Transverse colon (tissue), 4 donors: Measurements from ENCODE around the gene CPEB3. TPM values are rescaled to one million over a fixed set of nuclear protein-coding genes. Genes with fewer than 3 reads are reported as not detected.

ENCODE experiments used
- DNase-seq: peaks from one replicate; pipeline ENCODE4 v3.0.0-alpha.2; 2019
- H3K27ac ChIP-seq, 4 donors: fragments of 200-600 bp; sonication (generic); 2 replicates each; pipeline ENCODE4 v1.5.1; 2016 to 2018; ENCODE audit warnings: inconsistent platforms in 4 of 4
- H3K27me3 ChIP-seq: fragments of 200-600 bp; sonication (generic); 2 replicates; pipeline ENCODE4 v1.5.1; 2017; ENCODE audit warnings: inconsistent platforms
- H3K36me3 ChIP-seq, 4 donors: fragments of 200-600 bp; sonication (generic); 2 replicates each; pipeline ENCODE4 v1.5.1; 2017 to 2019; ENCODE audit warnings: inconsistent platforms in 4 of 4
- H3K4me1 ChIP-seq, 4 donors: fragments of 200-600 bp; sonication (generic); 2 replicates each; pipeline ENCODE4 v1.5.1; 2017 to 2020; ENCODE audit warnings: inconsistent platforms in 4 of 4
- H3K4me3 ChIP-seq, 4 donors: fragments of 200-600 bp; sonication (generic); 1 replicate in 1 of 4; 2 replicates in 3 of 4; pipeline versions ENCODE4 v1.5.1 to v1.6.1; 2017 to 2019; ENCODE audit warnings: inconsistent platforms in 4 of 4
- H3K9me3 ChIP-seq, 2 donors: fragments of 200-600 bp; sonication (generic); 2 replicates each; pipeline ENCODE4 v1.5.1; 2017 to 2019; ENCODE audit warnings: inconsistent platforms in 2 of 2
- EP300 ChIP-seq: sonication (generic); formaldehyde crosslinking; IDR thresholded peaks from one replicate; pipeline ENCODE4 v1.6.1; 2017; ENCODE audit warnings: antibody characterized with exemption, low read depth
- POLR2A ChIP-seq: fragments of 450-650 bp; IDR thresholded peaks from one replicate; pipeline ENCODE4 v1.6.1; 2016; ENCODE audit warnings: antibody characterized with exemption, mild to moderate bottlenecking, moderate library complexity
- POLR2AphosphoS5 ChIP-seq, 3 donors: sonication (generic); formaldehyde crosslinking; IDR thresholded peaks; one replicate each; pipeline ENCODE4 v1.6.1; 2016; ENCODE audit warnings: antibody characterized with exemption in 3 of 3
- WGBS, 2 donors: methylation state at CpG; one replicate each; pipeline ENCODE4 v1.1.5; 2018; ENCODE audit warnings: low coverage in 1 of 2; 5-methylcytosine and 5-hydroxymethylcytosine counted together
- in situ Hi-C, 4 donors: fragments of 200-750 bp; cut with MboI; loops; one replicate each; pipeline versions ENCODE4 v1.15.0 to v1.15.1; 2017; ENCODE audit warnings: low sequenced_read_pairs in 3 of 4, low pct_ligation_motif_present in 1 of 4, low pct_unique_long_range_greater_than_20kb in 1 of 4
- intact Hi-C: fragments of 100-400 bp; cut with DNase I; formaldehyde crosslinking; loops from one replicate; pipeline ENCODE4 v1.15.1; 2023; ENCODE audit warnings: low total_unique reads
- total RNA-seq, 4 donors: library from RNA; depleted of rRNA; stranded (reverse); fragments of >200 nt; gene quantifications; one replicate each; pipeline ENCODE4 v1.1.0, GENCODE V29; 2016
- TF ChIP-seq, protein P1 (sequence below), 5 experiments: fragments of 200-600 bp in 3 of 5; fragments of 450-650 bp in 2 of 5; sonication (generic) in 3 of 5; IDR thresholded peaks; 1 replicate in 2 of 5; 2 replicates in 3 of 5; pipeline ENCODE4 v1.5.1; 2016 to 2017; ENCODE audit warnings: antibody characterized with exemption in 5 of 5, inconsistent platforms in 3 of 5, mild to moderate bottlenecking in 2 of 5, moderate library complexity in 1 of 5

Gene CPEB3
- total RNA-seq, 4 donors from 2014 or later: 10.9 to 24.3 (median 13.1) TPM

DNA sequence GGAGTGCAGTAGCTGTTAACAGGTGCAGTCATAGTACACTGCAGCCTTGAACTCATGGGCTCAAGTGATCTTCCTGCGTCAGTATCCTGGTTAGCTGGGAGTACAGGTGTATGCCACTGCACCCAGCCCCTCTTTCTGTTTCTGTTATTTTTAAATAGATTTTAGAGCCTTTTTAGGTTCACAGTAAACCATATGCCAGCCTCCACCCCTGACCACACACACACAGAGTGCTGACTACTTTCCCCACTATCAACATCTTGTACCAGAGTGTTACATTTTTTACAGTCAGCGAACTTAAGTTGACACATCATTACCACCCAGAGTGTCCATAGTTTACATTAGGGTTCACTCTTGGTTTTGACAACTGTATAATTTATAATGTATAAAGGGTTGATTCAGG is 32.2 kb upstream of the CPEB3 start:
- in situ Hi-C loops (no loop called here), intact Hi-C loops (no loop called here)
- Histone ChIP-seq H3K9me3 (no peaks in the 10 kb centered on the region), H3K27me3 (no peaks in the 10 kb centered on the region), H3K4me1 (peaks cover 0 to 21% (median 9%) of the 10 kb centered on the region in 4 donors), H3K36me3 (peaks cover 0 to 5% (median 0%) of the 10 kb centered on the region in 4 donors), H3K4me3 (no peak overlapping the region), H3K27ac (no peak overlapping the region)
- WGBS, 2 donors: 84 to 86% methylated on average over 2 of the region's 2 CpGs
- DNase-seq: no peak
- TF ChIP-seq POLR2AphosphoS5 (IDR thresholded peaks at IDR 0.05) (no peak), EP300 (no peak), POLR2A (no peak)
- TF ChIP-seq, protein P1, sequence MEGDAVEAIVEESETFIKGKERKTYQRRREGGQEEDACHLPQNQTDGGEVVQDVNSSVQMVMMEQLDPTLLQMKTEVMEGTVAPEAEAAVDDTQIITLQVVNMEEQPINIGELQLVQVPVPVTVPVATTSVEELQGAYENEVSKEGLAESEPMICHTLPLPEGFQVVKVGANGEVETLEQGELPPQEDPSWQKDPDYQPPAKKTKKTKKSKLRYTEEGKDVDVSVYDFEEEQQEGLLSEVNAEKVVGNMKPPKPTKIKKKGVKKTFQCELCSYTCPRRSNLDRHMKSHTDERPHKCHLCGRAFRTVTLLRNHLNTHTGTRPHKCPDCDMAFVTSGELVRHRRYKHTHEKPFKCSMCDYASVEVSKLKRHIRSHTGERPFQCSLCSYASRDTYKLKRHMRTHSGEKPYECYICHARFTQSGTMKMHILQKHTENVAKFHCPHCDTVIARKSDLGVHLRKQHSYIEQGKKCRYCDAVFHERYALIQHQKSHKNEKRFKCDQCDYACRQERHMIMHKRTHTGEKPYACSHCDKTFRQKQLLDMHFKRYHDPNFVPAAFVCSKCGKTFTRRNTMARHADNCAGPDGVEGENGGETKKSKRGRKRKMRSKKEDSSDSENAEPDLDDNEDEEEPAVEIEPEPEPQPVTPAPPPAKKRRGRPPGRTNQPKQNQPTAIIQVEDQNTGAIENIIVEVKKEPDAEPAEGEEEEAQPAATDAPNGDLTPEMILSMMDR (IDR thresholded peaks at IDR 0.05): no peak

DNA sequence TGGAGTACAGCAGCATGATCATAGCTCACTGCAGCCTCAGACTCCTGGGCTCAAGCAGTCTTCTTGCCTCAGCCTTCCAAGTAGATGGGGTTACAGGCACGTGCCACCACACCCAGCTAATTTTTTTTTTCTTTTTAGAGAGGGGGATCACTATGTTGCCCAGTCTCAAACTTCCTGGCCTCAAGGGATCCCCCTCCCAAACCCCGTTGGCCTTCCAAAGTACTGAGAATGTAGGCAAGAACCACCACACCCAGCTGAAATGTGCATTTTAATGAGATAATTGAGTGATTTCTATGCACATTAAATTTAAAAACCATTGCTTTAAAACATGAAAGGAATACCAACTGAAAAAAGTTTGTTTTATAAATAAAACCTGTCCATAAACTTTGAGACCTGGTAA is 25.7 kb upstream of the CPEB3 start:
- in situ Hi-C loops: no loop called here
- Histone ChIP-seq H3K27ac (no peak overlapping the region), H3K36me3 (peaks cover 0 to 17% (median 1%) of the 10 kb centered on the region in 4 donors), H3K4me1 (no peaks in the 10 kb centered on the region), H3K9me3 (no peaks in the 10 kb centered on the region), H3K27me3 (no peaks in the 10 kb centered on the region), H3K4me3 (no peak overlapping the region)
- intact Hi-C loops: no loop called here
- 76 to 95% methylated on average over 2 of the region's 2 CpGs for WGBS, 2 donors
- TF ChIP-seq POLR2A (no peak), POLR2AphosphoS5 (IDR thresholded peaks at IDR 0.05) (no peak), EP300 (no peak)
- TF ChIP-seq, protein P1 (IDR thresholded peaks at IDR 0.05): no peak
- no peak for DNase-seq

DNA sequence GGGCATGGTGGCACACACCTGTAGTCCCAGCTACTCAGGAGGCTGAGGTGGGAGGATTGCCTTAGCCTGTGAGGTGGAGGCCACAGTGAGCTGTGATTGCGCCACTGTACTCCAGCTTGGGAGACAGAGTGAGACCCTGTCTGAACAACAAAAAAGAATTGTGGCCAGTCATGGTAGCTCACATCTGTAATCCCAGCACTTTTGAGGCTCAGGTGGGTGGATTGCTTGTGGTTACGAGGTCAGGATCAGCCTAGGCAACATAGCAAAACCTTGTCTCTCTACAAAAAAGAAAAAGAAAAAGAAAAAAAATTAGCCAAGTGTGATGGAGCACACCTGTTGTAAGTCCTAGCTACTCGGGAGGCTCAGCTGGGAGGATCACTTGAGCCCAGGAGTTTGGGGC is 22.9 kb upstream of the CPEB3 start:
- Histone ChIP-seq H3K27me3 (no peaks in the 10 kb centered on the region), H3K27ac (no peak overlapping the region), H3K9me3 (no peaks in the 10 kb centered on the region), H3K4me1 (no peaks in the 10 kb centered on the region), H3K4me3 (no peak overlapping the region), H3K36me3 (peaks cover 0 to 24% (median 3%) of the 10 kb centered on the region in 4 donors)
- no peak for TF ChIP-seq POLR2A
- TF ChIP-seq, protein P1 (IDR thresholded peaks at IDR 0.05): no peak
- TF ChIP-seq POLR2AphosphoS5 (IDR thresholded peaks at IDR 0.05): no peak
- no peak for TF ChIP-seq EP300
- 95 to 96% methylated on average over 2 to 3 of the region's 3 CpGs for WGBS, 2 donors
- intact Hi-C loops: no loop called here
- in situ Hi-C loops: no loop called here
- no peak for DNase-seq

DNA sequence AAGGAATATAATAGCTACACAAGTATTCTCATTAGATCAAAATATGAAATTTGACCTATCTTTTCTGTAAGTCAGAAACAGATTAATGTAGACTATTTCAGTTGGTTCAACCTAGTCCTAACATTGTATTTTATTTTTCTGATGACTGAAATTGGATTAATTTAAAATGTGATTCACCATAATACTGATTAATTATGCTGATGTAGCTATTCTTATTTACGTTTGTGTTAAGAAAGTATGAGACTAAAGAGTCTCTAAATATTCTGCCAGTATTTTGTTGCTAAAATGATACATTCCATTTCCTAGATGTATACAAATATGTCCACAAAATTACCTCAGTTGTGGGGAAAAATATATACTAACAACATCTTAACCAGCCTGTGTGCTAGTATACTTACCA is 18.4 kb upstream of the CPEB3 start:
- TF ChIP-seq EP300: no peak
- TF ChIP-seq POLR2A: no peak
- TF ChIP-seq, protein P1 (IDR thresholded peaks at IDR 0.05): no peak
- TF ChIP-seq POLR2AphosphoS5 (IDR thresholded peaks at IDR 0.05): no peak
- no peak for DNase-seq
- Histone ChIP-seq H3K27ac (no peak overlapping the region), H3K4me1 (no peaks in the 10 kb centered on the region), H3K9me3 (no peaks in the 10 kb centered on the region), H3K27me3 (no peaks in the 10 kb centered on the region), H3K36me3 (peaks cover 0 to 17% (median 3%) of the 10 kb centered on the region in 4 donors), H3K4me3 (no peak overlapping the region)
- in situ Hi-C loops: no loop called here
- WGBS, 2 donors: 83 to 88% methylated on average over 1 of the region's 1 CpG
- intact Hi-C loops: no loop called here
